Measurements from ENCODE around the gene ANKRD9. TPM values are rescaled to one million over a fixed set of nuclear protein-coding genes. Genes with fewer than 3 reads are reported as not detected.
A peak's percentile ranks its signal among the peaks of the same experiment; 100 is the strongest.

The ANKRD9 gene
- total RNA-seq, 1 donor from 2014 or later: 158 TPM

DNA sequence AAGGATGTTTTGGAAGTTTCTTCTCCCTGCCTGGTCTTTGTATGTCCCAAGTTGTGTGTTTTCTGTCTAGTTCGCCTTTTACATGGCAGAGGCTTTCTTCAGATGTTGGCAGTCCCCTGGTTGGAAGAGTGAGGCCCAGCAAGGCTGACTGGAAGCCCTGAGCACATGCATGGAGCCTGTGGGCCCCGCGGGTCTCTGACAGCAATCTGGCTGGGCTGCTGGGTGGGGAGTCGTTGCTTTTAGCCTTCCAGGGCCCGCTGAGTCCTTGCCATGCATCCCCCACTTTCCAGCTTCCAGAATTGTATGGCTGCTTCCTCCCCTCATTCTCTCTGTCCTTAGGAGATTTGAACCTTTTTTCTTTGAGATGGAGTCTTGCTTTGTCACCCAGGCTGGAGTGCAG, 25.3 kb downstream of the ANKRD9 start:
- H3K36me3 ChIP-seq: peaks cover 6% of the 10 kb centered on the region
- no peak overlapping the region for H3K27ac ChIP-seq (replicated peaks)
- no peak for DNase-seq
- no peak overlapping the region for H3K4me3 ChIP-seq
- intact Hi-C loops (cut with micrococcal nuclease): no loop called here
- no peaks in the 10 kb centered on the region for H3K27me3 ChIP-seq (ENCODE audit: low read depth)
- H3K9me3 ChIP-seq (replicated peaks): peaks cover 7% of the 10 kb centered on the region
- H3K4me1 ChIP-seq: peaks cover 21% of the 10 kb centered on the region
- TF ChIP-seq CTCF (IDR thresholded peaks at IDR 0.05; ENCODE audit: borderline replicate concordance): no peak

GRCh38 chr14:102481791-102482238, 27.8 kb downstream of the ANKRD9 start:
- no peak overlapping the region for H3K4me3 ChIP-seq
- H3K27me3 ChIP-seq (ENCODE audit: low read depth): no peaks in the 10 kb centered on the region
- H3K4me1 ChIP-seq: peaks cover 17% of the 10 kb centered on the region
- H3K27ac ChIP-seq (replicated peaks): no peak overlapping the region
- DNase-seq: no peak
- intact Hi-C loops (cut with micrococcal nuclease): no loop called here
- H3K36me3 ChIP-seq: peaks cover 6% of the 10 kb centered on the region
- peaks cover 7% of the 10 kb centered on the region for H3K9me3 ChIP-seq (replicated peaks)
- TF ChIP-seq CTCF (IDR thresholded peaks at IDR 0.05; ENCODE audit: borderline replicate concordance): no peak

DNA sequence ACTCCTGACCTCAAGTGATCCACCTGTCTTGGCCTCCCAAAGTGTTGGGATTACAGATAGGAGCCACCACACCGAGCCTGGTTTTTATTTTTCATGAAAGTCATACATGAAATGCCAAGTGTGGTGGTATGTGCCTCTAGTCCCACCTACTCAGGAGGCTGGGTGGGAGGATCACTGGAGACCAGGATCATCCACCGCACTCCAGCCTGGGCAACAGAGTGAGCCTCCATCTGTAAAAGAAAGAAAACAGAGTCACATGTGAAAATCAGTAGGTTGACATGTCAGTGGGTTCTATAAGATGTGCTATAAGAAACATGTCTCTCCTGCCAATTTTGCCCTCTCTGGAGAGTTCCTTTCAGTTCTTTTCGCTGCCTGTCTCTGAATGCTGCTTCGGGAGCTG, 28.2 kb downstream of the ANKRD9 start:
- H3K4me3 ChIP-seq: no peak overlapping the region
- no peaks in the 10 kb centered on the region for H3K27me3 ChIP-seq (ENCODE audit: low read depth)
- peaks cover 7% of the 10 kb centered on the region for H3K9me3 ChIP-seq (replicated peaks)
- H3K4me1 ChIP-seq: peaks cover 12% of the 10 kb centered on the region
- no peak for DNase-seq
- no peak for TF ChIP-seq CTCF (IDR thresholded peaks at IDR 0.05; ENCODE audit: borderline replicate concordance)
- H3K36me3 ChIP-seq: peaks cover 6% of the 10 kb centered on the region
- intact Hi-C loops (cut with micrococcal nuclease): no loop called here
- no peak overlapping the region for H3K27ac ChIP-seq (replicated peaks)

DNA sequence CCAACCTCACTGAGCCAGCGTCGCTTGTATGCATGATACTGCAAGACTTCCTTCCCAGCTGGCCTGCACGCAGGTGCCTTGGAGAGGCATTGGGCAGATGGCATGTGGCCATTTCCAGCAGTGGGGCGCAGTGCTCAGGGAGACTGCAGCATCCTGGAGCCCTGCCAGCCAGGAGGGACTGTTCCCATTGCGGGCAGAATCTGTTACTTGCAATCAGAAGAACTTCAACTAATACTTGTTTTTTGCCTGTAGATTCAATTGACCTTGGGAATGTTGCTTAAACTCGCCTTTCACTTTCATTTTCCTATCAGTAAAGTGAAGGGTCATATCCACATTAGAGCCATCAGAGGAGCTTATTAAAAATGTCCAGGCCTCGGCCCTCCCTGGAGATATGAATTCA, 29.8 kb downstream of the ANKRD9 start:
- TF ChIP-seq CTCF (IDR thresholded peaks at IDR 0.05; ENCODE audit: borderline replicate concordance): no peak
- Histone ChIP-seq H3K27ac (replicated peaks) (peak overlapping the region; percentile 83), H3K36me3 (peaks cover 6% of the 10 kb centered on the region), H3K4me1 (peaks cover 24% of the 10 kb centered on the region), H3K27me3 (ENCODE audit: low read depth) (no peaks in the 10 kb centered on the region), H3K4me3 (peak overlapping the region; percentile 48), H3K9me3 (replicated peaks) (peaks cover 7% of the 10 kb centered on the region)
- peak; percentile 58 for DNase-seq
- intact Hi-C loops (cut with micrococcal nuclease): no loop called here

GRCh38 chr14:102479107-102479506, 30.5 kb downstream of the ANKRD9 start:
- H3K4me1 ChIP-seq: peaks cover 29% of the 10 kb centered on the region
- H3K9me3 ChIP-seq (replicated peaks): peaks cover 7% of the 10 kb centered on the region
- no peak overlapping the region for H3K4me3 ChIP-seq
- no peaks in the 10 kb centered on the region for H3K27me3 ChIP-seq (ENCODE audit: low read depth)
- TF ChIP-seq CTCF (IDR thresholded peaks at IDR 0.05; ENCODE audit: borderline replicate concordance): no peak
- DNase-seq: no peak
- peak overlapping the region; percentile 83 for H3K27ac ChIP-seq (replicated peaks)
- intact Hi-C loops (cut with micrococcal nuclease): no loop called here
- H3K36me3 ChIP-seq: peaks cover 6% of the 10 kb centered on the region

Data from left ventricle myocardium inferior (tissue), 1 donor.